ENCODE data around the gene SLC25A21. TPM values are rescaled to one million over a fixed set of nuclear protein-coding genes. Genes with fewer than 3 reads are reported as not detected.

Gene SLC25A21
- total and polyA plus RNA-seq, 2 of the 13 experiments (the other 11 are each of a cell fraction or from before 2014, with no cell fraction given) = 1.9 to 2.9 TPM

DNA sequence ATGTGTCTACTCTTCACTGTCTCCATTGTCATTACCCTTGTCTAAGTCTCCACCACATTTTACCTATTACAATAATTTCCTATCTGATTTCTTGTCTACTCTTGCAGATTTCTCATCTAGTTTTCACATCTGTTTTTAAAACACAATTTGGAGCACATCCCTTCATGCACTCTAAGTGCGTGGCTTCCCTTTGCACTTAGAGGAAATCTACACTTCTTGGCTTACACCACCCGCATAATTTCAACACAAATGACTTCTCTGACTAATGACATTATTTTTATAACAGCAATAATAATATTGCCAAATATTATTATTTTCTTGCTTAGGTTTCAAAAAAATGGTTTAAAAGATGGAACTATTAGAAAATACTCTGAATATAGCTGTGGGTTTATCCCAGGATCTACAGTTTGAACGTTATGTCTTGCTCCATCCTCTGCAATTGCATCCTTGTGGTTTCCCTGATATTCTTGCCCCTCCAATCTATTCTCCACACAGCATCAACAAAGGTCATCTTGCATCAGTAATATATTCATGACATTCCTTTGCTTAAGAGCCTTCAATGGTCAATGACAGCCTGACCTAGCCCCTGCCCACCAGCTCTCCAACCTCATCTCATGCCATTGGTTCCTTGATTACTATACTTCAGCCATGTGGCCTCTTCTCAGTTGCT, 153.7 kb downstream of the SLC25A21 start:
- Histone ChIP-seq H3K4me1 (ENCODE audit: insufficient read depth, low read length) (no peaks in the 10 kb centered on the region), H4K20me1 (ENCODE audit: insufficient read depth, low read length) (no peaks in the 10 kb centered on the region), H3K9ac (ENCODE audit: insufficient read depth, low read depth, low read length) (no peak overlapping the region), H3K9me3 (ENCODE audit: low read length) (no peaks in the 10 kb centered on the region), H3K27ac (ENCODE audit: extremely low read length, insufficient read depth, low read length) (no peak overlapping the region), H2AFZ (ENCODE audit: low read length) (no peak overlapping the region), H3K4me3 (replicated peaks in 1 of 3; ENCODE audit: insufficient read depth in 1 of 3, low read depth in 2 of 3, low read length in 3 of 3) (no peak overlapping the region), H3K36me3 (replicated peaks in 1 of 2; ENCODE audit: control insufficient read depth in 1 of 2, insufficient read depth in 2 of 2, low read length in 2 of 2) (no peaks in the 10 kb centered on the region), H3K79me2 (ENCODE audit: insufficient read depth, low read length) (no peaks in the 10 kb centered on the region), H3K27me3 (ENCODE audit: control insufficient read depth in 1 of 2, insufficient read depth in 2 of 2, low read length in 2 of 2) (no peaks in the 10 kb centered on the region), H3K4me2 (ENCODE audit: low read depth, low read length) (no peak overlapping the region)
- no peak for DNase-seq (ENCODE audit: low spot score)
- ChIA-PET POLR2A (no interaction called here), CTCF (ENCODE audit: low intra/inter-chr PET ratio, low total read pairs) (no interaction called here)
- no TSS peak for BruUV-seq (replicated peaks)
- intact Hi-C loops (cut with micrococcal nuclease; ENCODE audit: unreplicated experiment) (no loop called here), in situ Hi-C loops (cut with HindIII; ENCODE audit: extremely low pct_ligation_motif_present, low pct_unique_long_range_greater_than_20kb) (no loop called here)
- WGBS (ENCODE audit: low lambda C conversion rate) = 46% methylated on average over 3 of the region's 3 CpGs
- no peak for FAIRE-seq
- no peak for ATAC-seq
- no peak for TF ChIP-seq TBL1XR1 (IDR thresholded peaks at IDR 0.05; ENCODE audit: borderline replicate concordance, low read length, partially characterized antibody)
- TF ChIP-seq, protein P1, sequence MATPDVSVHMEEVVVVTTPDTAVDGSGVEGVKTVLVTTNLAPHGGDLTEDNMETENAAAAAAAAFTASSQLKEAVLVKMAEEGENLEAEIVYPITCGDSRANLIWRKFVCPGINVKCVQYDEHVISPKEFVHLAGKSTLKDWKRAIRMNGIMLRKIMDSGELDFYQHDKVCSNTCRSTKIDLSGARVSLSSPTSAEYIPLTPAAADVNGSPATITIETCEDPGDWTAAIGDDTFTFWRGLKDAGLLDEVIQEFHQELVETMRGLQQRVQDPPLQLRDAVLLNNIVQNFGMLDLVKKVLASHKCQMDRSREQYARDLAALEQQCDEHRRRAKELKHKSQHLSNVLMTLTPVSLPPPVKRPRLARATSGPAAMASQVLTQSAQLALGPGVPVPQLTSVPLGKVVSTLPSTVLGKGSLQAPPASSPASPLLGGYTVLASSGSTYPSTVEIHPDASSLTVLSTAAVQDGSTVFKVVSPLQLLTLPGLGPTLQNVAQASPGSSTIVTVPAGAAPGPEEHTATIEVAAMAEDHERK (CRISPR knock-in tag; IDR thresholded peaks at IDR 0.05; ENCODE audit: low read depth) = no peak
- TF ChIP-seq, protein P2, sequence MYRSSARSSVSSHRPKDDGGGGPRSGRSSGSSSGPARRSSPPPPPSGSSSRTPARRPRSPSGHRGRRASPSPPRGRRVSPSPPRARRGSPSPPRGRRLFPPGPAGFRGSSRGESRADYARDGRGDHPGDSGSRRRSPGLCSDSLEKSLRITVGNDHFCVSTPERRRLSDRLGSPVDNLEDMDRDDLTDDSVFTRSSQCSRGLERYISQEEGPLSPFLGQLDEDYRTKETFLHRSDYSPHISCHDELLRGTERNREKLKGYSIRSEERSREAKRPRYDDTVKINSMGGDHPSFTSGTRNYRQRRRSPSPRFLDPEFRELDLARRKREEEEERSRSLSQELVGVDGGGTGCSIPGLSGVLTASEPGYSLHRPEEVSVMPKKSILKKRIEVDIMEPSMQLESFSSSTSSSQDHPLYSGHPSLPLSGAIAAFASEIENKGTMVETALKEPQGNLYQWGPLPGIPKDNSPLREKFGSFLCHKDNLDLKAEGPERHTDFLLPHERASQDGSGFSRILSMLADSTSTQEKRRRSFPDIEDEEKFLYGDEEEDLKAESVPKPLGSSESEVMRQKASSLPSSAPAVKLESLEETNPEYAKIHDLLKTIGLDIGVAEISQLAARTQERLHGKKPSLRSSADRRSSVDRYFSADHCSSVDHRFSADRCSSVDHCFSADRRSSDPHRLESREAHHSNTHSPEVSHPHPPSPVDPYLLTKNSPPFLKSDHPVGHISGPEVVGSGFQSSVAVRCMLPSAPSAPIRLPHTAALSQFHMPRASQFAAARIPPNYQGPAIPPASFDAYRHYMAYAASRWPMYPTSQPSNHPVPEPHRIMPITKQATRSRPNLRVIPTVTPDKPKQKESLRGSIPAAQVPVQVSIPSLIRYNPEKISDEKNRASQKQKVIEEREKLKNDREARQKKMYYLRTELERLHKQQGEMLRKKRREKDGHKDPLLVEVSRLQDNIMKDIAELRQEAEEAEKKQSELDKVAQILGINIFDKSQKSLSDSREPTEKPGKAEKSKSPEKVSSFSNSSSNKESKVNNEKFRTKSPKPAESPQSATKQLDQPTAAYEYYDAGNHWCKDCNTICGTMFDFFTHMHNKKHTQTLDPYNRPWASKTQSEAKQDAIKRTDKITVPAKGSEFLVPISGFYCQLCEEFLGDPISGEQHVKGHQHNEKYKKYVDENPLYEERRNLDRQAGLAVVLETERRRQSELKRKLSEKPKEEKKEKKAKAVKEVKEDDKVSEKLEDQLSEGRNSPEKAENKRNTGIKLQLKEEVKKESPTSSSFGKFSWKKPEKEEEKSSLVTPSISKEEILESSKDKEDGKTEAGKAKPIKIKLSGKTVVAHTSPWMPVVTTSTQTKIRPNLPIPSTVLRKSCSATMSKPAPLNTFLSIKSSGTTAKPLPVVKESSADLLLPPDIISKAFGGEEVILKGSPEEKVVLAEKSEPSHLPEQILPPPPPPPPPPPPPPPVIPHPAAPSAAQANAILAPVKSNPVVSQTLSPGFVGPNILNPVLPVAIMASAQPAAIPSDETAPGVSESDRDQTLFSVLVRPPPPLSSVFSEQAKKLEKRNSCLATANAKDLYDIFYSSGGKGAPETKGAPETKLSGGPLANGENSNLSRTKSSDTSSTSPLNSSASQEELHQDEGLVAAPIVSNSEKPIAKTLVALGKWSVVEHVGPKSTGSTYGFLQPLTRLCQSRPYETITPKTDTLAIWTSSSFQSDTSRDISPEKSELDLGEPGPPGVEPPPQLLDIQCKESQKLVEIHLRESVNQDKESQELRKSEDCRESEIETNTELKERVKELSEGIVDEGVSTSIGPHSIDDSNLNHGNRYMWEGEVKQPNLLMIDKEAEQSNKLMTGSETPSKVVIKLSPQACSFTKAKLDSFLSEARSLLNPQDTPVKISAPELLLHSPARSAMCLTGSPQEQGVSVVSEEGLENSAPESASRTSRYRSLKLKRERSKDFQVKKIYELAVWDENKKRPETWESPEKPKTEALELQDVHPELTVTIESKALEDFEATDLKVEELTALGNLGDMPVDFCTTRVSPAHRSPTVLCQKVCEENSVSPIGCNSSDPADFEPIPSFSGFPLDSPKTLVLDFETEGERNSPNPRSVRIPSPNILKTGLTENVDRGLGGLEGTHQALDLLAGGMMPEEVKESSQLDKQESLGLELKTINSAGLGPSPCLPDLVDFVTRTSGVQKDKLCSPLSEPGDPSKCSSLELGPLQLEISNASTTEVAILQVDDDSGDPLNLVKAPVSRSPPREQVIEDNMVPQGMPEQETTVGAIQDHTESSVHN (CRISPR knock-in tag; IDR thresholded peaks at IDR 0.05) = no peak
- no peak for TF ChIP-seq ZNF292 (CRISPR knock-in tag; IDR thresholded peaks at IDR 0.05; ENCODE audit: borderline replicate concordance, low read depth)
- no peak for TF ChIP-seq SP140L (CRISPR knock-in tag; IDR thresholded peaks at IDR 0.05; ENCODE audit: borderline replicate concordance)
- TF ChIP-seq, protein P3, sequence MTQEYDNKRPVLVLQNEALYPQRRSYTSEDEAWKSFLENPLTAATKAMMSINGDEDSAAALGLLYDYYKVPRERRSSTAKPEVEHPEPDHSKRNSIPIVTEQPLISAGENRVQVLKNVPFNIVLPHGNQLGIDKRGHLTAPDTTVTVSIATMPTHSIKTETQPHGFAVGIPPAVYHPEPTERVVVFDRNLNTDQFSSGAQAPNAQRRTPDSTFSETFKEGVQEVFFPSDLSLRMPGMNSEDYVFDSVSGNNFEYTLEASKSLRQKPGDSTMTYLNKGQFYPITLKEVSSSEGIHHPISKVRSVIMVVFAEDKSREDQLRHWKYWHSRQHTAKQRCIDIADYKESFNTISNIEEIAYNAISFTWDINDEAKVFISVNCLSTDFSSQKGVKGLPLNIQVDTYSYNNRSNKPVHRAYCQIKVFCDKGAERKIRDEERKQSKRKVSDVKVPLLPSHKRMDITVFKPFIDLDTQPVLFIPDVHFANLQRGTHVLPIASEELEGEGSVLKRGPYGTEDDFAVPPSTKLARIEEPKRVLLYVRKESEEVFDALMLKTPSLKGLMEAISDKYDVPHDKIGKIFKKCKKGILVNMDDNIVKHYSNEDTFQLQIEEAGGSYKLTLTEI (CRISPR knock-in tag; conservative IDR thresholded peaks at IDR 0.05) = no peak
- TF ChIP-seq JUN (CRISPR knock-in tag; IDR thresholded peaks at IDR 0.05) = no peak
- TF ChIP-seq, protein P4, sequence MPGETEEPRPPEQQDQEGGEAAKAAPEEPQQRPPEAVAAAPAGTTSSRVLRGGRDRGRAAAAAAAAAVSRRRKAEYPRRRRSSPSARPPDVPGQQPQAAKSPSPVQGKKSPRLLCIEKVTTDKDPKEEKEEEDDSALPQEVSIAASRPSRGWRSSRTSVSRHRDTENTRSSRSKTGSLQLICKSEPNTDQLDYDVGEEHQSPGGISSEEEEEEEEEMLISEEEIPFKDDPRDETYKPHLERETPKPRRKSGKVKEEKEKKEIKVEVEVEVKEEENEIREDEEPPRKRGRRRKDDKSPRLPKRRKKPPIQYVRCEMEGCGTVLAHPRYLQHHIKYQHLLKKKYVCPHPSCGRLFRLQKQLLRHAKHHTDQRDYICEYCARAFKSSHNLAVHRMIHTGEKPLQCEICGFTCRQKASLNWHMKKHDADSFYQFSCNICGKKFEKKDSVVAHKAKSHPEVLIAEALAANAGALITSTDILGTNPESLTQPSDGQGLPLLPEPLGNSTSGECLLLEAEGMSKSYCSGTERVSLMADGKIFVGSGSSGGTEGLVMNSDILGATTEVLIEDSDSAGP (CRISPR knock-in tag; IDR thresholded peaks at IDR 0.05; ENCODE audit: borderline replicate concordance) = no peak
- TF ChIP-seq ZNF256 (CRISPR knock-in tag; conservative IDR thresholded peaks at IDR 0.05) = no peak
- TF ChIP-seq ZNF430 (CRISPR knock-in tag; IDR thresholded peaks at IDR 0.05) = no peak
